Measurements from ENCODE around the gene TMEM59L.

TMEM59L gene

DNA sequence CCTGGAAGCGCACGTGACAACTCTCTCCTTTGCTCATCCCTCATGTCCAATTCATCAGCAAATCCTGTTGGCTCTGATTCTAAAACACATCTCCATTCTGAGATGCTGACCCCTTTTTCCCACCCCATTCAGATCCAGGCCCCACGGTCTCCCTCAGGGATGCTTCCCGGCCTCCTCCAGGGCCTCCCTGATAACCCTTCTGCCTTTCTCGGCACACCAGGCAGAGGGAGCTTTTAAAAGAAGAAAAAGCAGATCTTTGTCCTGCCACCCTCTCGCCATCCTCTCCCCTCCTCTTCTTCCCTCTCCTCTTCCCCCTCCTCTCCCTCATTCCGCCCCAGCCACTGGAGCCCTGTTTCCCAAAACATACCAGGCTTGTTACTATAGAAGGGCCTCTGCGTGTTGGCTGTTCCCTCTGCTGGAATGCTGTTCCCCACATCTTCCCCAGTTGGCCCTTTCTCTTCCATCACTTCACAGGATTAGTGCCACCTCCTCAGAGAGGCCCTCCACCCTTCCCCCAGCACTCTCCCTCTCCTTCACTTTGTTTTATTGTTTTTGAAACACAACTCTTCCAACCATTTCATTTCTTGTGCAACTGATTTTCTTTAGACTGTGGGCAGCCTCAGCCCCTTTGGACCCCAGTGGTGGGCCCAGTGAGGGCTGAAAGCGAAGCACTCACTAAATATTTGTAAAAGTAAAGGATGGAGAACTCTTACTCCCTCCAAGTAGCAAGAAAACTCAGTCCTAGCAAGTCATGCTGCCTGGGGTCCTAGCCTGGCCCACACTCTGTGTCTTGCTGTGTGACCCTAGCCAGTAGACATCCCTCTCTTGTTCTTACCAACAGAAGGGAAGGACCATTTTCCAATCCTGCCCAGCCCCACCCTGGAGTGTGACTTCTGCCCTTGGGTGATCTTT is 3.6 kb upstream of the TMEM59L start:
- DNase-seq (ENCODE audit: low read depth in 2 of 2): no peak

DNA sequence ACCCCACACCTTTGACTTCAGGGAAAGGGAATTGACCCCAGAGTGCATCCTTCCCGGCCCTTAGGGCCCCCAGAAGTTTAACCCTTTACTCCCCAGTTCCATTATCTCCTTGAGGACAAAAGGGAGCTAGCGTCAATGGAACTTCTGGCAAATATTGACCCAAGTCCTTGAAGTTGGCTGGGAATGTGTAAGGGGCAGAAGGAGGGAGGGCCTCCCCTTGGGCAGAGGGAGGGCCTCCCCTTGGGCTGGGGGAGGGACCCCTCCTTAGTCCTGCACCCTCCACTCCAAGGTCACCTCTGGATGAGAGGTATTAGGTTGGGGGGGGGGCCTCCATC is 3.0 kb upstream of the TMEM59L start:
- no peak for DNase-seq (ENCODE audit: low read depth in 2 of 2)

DNA sequence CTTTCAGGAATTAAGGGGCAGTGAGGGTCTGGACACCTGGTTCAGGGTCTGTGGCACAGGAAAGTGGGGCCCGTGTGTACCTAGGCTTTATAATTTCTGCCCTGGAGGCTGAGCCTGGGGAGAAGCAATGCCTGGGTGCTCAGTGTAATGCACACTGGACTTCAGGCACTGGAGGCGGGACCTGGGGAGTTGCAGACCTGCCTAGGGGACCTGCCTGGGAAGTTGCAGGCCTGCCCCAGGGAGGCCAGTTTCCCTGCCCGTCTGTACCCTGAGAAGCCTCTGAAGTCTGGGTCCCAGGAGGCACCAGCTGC is 2.5 kb upstream of the TMEM59L start:
- DNase-seq (ENCODE audit: low read depth in 2 of 2): no peak

DNA sequence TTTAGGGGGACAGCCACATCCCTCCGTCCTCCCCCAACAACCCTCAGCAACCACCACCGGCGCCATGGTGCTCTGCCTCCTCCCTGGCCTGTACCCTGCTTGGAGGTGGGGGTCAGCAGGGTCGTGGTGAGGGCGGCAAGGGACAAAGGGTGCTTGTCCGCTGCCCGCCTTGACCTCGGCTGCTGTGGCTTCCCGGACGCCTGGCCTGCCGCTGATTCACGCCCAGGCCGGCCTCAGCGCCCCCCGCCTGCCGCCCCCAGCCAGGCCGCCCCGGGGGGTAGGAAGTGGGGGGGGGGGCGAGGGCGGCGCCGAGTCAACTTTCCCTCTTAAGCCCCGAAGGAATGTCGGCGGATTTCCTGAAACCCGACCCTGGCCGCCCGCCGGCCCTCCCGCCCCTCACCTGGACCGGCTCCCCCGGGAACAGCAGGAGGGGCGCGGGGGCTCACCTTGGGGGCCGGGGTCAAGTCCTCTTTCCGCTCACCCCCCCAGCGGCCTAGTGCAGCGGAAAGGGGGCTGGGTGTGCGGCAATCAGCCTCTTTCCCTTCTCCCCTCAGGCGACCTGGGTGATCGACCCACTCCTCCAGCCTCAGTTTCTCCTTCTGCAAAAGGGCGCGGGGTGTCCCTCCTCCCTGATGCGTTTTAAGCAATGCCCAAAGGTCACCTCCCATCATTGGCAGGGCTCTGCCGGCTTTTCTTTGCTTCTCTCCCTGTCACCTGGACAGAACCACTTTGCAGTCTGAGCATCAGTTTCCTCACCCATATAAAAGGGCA is 1.9 kb upstream of the TMEM59L start:
- DNase-seq (ENCODE audit: low read depth in 2 of 2): no peak

DNA sequence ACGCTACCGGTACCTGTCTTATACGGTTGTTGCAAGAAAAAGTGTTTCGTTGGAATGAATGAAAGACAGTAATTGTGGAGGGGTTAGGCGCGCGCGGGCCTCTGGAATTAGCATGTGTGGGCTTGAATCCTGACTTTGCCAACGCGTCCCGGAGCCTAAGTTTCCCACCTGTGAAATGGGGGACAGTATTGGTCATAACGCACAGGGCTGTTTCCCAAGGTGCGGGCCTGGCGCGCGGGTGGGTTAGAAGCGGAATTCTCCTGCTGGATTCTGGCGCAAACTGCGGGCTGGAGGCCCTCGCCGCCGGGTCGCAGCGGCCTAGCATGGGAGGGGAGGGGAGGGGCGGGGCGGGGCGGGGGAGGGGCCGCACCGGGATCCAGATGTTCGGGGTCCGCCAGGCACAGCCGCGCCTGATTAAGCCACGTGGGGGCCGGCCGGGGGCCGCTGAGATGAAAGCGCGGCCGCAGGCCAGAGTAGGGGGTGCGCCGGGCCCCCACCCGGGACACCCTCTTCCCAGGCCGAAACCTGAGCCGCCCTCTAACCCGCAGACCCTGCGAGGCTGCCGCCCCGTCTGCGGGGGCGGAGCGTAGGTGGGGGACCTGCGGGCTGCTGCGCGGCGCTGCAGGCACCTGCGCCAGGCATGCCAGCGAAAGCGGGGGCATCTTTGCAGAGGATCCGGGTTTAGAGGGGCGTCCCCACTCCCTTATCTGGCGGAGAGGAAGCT is 1.2 kb upstream of the TMEM59L start:
- DNase-seq (ENCODE audit: low read depth in 2 of 2): no peak

DNA sequence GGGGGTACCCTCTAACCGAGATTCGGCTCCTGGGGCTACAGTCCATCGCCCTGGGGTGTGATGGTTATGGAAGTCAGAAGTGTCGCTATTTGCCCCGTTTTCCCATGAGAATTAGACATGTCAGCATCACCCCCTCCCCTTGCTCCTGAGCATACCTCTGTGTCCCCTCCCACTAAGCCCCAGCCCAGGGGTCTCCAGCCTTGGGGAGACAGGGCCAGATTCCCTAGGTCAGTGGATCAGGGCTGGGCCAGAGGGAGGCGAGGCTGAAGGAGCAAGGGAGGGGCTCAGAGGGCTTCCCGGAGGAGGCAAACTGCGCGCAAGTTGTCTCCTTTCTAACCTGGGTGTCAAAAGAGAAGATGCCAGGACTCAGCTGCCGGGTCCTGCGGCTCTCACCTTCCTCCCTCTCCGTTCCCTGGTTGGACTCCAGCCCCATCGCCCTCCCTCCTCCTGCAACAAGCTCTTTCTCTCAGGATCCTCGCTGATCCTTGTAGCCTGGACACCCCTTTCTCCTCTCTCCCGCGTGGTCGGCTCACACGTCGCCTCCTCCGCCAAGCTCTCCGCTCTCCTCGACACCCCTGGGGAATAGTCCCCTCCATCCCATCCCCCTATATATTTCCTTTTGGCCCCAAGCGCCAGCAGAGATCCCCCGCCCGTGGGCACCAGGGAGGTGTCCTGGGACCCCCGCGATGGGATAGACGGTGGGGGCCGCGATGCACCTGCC is 459 bp upstream of the TMEM59L start:
- DNase-seq (ENCODE audit: low read depth in 2 of 2): no peak

DNA sequence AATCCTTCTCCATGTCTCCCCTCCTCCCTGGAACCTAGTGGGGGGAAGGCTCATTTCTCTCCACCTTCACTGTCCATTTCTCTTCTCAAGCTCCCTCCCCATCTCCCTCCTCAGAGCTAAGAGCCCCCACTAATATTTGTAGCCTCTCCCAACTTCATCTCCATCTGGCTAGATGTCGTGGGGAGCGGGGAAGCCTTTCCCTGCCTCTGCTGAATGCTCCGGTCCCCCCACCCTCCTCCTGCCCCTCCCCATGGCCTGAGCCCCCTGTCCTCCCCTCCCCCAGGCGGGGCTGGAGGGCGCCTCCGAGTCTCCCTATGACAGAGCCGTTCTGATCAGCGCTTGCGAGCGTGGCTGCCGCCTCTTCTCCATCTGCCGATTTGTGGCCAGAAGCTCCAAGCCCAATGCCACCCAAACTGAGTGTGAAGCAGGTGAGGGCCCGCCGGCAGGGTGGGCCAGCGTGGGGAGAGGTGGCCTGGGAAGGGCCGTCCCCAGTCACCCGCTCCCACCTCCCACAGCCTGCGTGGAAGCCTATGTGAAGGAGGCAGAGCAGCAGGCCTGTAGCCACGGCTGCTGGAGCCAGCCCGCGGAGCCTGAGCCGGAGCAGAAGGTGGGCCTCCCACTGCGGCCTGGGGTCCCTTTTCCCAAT is 1.0 kb downstream of the TMEM59L start:
- DNase-seq (ENCODE audit: low read depth in 2 of 2): no peak

DNA sequence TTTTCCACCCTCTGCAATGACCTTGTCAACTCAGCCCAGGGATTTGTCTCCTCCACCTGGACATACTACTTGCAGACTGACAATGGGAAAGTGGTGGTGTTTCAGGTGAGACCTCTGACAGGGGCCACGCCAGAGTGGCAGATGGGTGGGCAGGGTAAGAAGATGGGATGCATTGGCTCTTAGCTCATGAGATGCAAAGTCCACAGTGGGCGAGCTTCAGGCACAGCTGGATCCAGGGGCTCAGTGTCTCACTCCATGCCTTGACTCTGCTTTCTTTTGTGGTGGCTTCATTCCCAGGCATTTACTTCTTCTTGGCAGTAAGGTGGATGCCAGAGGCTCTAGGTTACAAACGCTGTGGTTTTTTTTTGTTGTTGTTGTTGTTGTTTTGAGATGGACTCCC is 3.4 kb downstream of the TMEM59L start:
- no peak for DNase-seq (ENCODE audit: low read depth in 2 of 2)

DNA sequence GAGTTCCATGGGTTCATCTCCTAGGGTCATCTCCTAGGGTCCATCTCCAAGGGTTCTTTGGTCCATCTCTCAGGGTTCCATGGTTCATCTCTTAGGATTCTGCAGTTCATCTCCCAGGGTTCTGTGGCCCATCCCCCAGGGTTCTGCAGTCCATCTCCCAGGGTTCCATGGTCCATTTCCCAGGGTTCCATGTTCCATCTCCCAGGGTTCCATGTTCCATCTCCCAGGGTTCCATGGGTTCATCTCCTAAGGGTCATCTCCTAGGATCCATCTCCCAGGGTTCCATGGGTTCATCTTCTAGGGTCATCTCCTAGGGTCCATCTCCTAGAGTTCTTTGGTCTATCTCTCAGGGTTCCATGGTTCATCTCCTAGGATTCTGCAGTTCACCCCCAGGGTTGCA is 4.9 kb downstream of the TMEM59L start:
- DNase-seq (ENCODE audit: low read depth in 2 of 2): no peak

DNA sequence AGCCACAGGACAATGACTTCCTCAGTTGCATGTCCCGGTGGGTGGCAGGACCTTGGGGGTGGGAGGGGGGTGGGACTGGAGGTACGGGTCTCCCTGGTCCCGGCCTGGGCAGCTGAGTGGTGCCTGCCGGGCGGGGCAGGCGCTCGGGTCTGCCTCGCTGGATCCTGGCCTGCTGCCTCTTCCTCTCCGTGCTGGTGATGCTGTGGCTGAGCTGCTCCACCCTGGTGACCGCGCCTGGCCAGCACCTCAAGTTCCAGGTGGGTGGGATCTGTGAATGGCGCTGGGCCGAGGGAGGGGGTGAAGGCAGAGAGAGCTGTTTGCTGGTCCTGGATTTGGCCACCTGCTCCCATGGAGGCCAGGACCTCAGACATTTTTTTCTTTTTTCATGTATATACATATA is 5.6 kb downstream of the TMEM59L start:
- DNase-seq (ENCODE audit: low read depth in 2 of 2): no peak

DNA sequence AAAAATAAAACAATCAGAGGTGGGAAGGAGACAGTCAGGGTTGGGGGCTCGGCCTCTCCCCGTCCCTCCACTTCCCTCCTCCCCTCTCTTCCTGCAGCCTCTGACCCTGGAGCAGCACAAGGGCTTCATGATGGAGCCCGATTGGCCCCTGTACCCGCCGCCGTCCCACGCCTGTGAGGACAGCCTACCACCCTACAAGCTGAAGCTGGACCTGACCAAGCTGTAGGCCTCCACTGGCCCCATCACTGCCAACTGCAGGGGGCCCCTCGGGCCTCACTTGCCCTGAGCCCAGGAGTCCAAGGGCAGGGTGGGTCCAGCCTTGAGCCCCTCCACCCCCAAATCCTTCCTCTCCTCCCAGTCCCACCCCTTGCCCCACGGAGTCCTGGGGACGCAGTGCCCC is 7.6 kb downstream of the TMEM59L start:
- no peak for DNase-seq (ENCODE audit: low read depth in 2 of 2)

DNA sequence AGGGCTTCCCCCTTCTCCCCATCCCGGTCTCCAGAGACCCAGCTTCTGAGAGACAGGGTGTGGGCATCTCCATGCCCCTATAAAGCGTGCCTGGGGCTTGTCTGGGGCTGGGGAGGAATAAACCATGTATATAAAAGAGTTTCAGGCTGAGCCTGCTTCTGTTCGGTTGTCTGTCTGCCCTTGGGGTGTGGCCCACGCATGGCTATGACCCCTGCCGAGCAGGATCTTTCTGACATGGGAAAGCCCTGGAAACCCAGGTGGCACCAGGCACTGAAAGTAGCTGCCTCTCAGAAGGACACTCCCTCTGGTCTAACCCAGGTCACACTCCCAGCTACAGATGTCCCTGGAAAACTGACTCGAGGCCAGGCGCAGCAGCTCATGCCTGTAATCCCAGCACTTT is 8.2 kb downstream of the TMEM59L start:
- no peak for DNase-seq (ENCODE audit: low read depth in 2 of 2)

DNA sequence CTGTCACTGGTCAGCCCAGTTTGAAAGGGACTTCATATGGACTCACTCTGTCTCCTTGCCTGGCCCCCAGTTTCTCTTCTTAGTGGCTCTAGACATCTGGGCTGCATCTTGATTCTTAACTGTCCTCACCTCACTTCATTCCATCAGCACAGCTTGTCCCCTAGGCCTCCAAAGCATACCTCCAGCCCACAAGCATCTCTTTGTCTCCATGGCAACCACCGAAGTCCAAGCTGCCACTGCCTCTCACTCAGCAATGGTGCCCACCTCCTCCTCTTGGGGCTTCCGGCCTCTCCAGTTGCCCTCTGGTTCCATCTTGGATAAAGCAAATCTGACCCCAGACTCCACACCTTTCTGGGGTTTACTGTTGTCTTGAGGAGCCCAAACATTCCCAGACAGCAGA is 14.2 kb downstream of the TMEM59L start:
- no peak for DNase-seq (ENCODE audit: low read depth in 2 of 2)

DNA sequence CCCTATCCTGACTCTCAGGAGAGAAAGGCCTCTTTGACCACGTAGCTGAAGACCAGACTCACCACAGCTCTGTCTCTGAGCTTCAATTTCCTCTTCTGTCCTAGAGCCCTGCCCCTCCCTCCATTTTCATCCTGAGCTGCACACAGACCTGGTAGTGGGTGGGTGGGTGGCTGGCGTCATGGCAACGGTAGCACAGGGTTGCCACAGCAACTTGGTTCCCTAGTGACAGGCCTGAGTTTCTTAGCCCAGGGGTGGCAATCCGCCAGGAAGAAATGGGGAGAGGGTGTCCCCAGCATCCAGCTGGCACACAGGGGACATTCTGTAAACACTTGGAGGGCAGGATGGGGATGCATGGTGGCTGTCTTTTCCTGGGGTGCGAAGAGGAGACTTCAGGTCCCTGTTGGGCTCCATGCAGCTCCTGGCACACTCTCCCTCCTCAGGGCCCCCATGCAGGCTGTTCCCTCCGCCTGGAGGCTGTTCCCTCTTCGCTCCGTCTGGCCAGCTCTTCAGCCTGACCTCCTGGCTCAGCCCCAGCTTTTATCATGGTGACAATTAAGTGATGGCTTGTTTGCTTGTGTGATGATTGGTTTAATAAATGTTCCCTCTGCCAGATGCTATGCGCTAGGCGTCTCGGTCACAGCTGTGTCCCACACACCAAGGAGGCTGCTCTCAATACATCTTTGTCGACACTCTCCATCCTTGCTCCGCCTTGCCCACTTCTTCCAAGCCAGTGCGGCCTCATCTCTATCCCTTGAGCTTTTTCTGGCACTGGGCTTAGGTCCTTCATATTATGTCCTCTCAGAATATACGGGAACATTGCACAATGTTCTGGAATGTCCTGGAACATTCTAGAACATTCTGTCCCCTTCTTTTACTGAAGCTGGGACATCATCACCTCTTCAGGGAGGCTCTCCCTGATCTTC is 16.8 kb downstream of the TMEM59L start:
- no peak for DNase-seq (ENCODE audit: low read depth in 2 of 2)

DNA sequence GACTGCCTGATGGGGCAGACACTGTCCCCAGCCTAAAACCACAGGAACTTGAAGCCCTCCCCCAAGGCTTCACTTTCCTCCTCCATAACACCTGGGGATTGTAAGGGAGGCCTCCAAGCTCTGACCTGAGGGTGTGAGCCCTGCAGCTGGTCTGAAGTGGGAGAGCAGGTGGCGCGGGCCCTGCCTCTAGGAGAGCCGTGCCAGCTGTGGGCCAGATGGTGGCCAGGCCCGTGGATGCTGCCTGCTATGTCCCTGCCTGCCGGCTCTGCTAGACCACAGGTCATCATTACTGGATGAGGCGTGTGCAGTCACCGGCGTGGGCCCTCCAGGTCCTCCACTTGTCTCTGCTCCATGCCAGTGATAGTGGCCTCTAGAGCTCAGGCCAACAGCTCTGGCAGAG is 20.7 kb downstream of the TMEM59L start:
- no peak for DNase-seq (ENCODE audit: low read depth in 2 of 2)

DNA sequence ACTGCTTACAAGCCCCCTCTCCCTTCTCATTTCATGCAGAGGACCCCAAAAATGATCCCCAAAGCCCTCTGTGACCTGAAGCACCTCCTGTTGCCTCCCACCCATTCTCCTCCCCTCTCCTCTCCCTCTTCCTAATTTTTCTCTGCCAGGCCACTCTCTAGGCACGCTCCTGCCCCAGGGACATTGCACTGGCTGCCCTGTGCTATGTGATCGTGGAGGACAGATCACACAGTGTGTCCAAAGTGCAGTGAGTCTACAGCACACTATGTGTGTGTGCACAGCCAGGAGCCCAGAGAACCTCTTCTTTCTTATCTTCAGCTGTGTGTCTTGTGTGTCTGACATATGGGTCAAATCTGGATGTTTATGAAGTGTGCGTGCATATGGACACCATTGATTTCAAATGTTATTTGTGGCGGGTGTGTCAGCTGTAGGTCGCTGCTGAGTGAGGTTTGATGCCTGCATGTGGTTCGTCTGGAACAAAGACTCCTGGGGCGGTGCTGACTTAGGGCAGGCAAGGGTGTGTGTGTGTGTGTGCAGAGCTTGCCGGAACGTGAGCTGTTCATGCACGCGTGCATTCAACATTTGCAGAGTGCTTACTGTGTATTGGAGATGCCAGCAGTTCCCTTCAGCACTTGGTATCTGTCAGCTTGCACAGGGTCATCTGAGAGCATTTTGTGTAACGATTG is 22.1 kb downstream of the TMEM59L start:
- DNase-seq (ENCODE audit: low read depth in 2 of 2): no peak

DNA sequence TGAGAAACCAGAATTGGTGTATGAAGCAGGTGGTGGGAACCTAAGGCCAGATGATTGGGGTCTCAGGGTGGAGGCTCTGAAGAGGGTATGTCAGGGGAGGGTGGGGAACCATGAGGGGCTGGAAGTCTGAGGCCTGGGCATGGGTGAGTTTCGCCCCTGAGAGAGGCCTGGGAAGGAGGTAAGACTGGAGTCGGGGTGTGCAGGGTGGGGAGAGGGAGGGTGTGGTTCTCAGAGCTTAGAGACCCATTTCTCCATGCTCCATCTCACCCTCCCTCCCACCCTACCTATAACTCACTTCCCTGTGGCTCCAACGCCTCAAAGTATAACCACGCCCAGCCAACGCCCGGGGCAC is 23.1 kb downstream of the TMEM59L start:
- DNase-seq (ENCODE audit: low read depth in 2 of 2): no peak

DNA sequence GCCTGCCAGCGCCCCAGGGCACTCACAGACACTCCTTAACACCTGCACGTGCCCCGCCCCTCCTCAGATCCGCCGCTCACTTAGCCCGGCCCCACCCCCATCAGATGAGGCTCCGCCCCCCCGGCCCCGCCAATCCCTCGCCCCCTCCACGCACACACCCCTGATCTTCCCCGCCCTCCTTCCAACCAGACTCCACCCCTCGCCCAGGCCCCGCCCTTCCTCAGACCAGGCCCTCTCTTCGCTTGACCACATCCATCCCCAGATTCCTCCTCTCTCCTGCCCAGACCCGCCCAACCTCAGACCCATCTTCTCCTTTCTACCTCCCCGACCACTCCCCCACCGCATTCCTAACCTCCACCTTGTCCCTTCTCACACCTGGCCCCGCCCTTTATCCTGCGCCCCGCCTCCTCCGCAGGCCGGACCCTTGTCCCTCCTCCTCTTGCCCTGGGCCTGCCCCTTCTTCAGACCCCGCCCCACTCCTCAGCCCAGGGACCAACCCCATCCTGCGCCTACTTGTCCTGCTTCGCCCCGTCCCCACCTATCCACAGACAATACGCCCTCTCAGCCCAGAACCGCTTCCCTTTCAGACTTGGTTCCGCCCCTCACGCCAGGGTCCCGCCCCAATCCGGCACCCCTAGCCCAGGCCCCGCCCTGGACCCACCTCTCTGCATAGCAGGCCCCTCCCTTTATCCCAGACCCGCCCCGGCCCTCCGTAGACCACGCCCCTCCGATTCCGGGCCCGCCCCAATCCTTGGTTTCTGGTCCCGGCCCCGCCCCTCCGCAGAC is 23.7 kb downstream of the TMEM59L start:
- DNase-seq (ENCODE audit: low read depth in 2 of 2): peak; percentile 86 to 88

DNA sequence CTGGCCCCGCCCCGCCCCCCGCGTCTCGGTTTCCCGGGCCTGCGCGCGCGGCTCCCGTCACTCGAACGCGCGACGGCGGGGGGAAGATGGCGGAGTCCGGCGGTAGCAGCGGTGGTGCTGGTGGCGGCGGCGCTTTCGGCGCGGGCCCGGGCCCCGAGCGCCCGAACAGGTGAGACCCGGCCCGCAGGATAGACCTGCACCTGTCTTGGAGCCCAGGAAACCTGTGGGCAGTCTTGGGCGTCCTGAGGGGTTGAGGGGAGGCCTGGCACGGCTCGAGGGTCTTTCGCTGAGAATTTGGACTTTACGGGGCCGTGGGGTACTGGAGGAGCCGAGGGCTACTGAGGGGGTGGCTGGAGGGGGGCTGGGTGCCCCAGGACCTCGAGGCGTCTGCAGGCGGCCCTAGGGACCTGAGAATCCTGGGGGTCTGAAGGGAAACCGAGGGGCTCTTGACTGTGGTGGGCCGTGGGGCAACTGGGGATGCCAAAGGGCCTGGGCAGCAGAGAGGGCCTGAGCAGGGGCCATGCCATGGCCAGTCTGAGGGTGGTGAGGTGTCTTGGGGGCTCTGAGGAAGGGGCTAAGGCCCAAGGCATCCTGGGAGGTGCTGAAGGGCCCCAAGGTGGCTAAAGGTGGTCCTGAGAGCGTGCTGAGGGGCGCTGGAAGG is 24.4 kb downstream of the TMEM59L start, which contains the start of gene KLHL26:
Gene KLHL26 (plus strand): TSS at position 60 of the 661 bp plus-strand sequence. CDS start 27 bp downstream, at position 87.
- DNase-seq (ENCODE audit: low read depth in 2 of 2): no peak
